Epithelial cell of esophagus (primary cell): ENCODE results near the gene NHLRC1.

ENCODE experiments used
- DNase-seq: peaks from one replicate; pipeline ENCODE4 v3.0.0; 2010; ENCODE audit warnings: low read depth
- H3K4me3 ChIP-seq: 2 replicates; pipeline ENCODE4 v1.5.1; 2011; ENCODE audit warnings: mild to moderate bottlenecking, low read length, control low read depth
- TF ChIP-seq, protein P1 (sequence below): IDR thresholded peaks from 2 replicates; pipeline ENCODE4 v1.5.1; 2011; ENCODE audit warnings: low read depth, mild to moderate bottlenecking, low read length, control low read depth, inconsistent platforms; ENCODE audit not compliant: insufficient read depth; ENCODE audit errors: missing control alignments

The NHLRC1 gene

GRCh38 chr6:18087396-18088165, 34.9 kb downstream of the NHLRC1 start:
- no peak for DNase-seq
- TF ChIP-seq, protein P1, sequence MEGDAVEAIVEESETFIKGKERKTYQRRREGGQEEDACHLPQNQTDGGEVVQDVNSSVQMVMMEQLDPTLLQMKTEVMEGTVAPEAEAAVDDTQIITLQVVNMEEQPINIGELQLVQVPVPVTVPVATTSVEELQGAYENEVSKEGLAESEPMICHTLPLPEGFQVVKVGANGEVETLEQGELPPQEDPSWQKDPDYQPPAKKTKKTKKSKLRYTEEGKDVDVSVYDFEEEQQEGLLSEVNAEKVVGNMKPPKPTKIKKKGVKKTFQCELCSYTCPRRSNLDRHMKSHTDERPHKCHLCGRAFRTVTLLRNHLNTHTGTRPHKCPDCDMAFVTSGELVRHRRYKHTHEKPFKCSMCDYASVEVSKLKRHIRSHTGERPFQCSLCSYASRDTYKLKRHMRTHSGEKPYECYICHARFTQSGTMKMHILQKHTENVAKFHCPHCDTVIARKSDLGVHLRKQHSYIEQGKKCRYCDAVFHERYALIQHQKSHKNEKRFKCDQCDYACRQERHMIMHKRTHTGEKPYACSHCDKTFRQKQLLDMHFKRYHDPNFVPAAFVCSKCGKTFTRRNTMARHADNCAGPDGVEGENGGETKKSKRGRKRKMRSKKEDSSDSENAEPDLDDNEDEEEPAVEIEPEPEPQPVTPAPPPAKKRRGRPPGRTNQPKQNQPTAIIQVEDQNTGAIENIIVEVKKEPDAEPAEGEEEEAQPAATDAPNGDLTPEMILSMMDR: no peak
- no peak overlapping the region for H3K4me3 ChIP-seq

GRCh38 chr6:18081025-18081668, 41.3 kb downstream of the NHLRC1 start:
- TF ChIP-seq, protein P1: no peak
- H3K4me3 ChIP-seq: no peak overlapping the region
- no peak for DNase-seq

- H3K4me3 ChIP-seq: no peak overlapping the region
- TF ChIP-seq, protein P1: no peak
- no peak for DNase-seq
Observed at GRCh38 chr6:18080544-18080943, 41.9 kb downstream of the NHLRC1 start.

GRCh38 chr6:18078866-18079265, 43.6 kb downstream of the NHLRC1 start:
- H3K4me3 ChIP-seq: no peak overlapping the region
- DNase-seq: no peak
- TF ChIP-seq, protein P1: no peak

- DNase-seq: no peak
- H3K4me3 ChIP-seq: no peak overlapping the region
- TF ChIP-seq, protein P1: no peak
Observed at GRCh38 chr6:18076231-18076630, 46.2 kb downstream of the NHLRC1 start.

- TF ChIP-seq, protein P1: no peak
- DNase-seq: no peak
- no peak overlapping the region for H3K4me3 ChIP-seq
Observed at GRCh38 chr6:18072841-18073240, 49.6 kb downstream of the NHLRC1 start.

DNA sequence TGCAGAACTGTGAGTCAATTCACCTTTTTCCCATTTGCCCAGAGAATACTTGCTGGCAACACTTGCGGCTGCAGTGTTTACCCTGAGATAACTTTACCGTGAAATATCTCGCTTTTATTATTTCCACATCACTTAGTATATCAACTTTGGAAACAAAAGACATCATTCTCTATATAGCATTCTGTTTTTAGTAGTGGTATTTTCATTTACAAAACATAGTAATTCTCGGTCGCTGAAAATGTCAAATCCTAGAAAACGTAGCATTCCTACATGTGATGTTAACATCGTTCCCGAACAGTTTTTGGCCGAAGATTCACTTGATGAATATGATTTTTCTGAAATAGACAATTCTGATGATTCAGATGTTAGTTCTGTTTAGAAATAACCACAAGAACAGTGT, 52.0 kb downstream of the NHLRC1 start:
- TF ChIP-seq, protein P1: no peak
- no peak for DNase-seq
- no peak overlapping the region for H3K4me3 ChIP-seq
